SHP77 treated with DMSO at 0.1 percent for 48 hours (cell line): ENCODE results near the gene CDH23.

Source experiments
- DNase-seq: peaks from one replicate; lab custom pipeline; 2025; lab: John Stamatoyannopoulos, UW

The CDH23 gene

GRCh38 chr10:71623098-71623985, 226.6 kb downstream of the CDH23 start:
- no peak for DNase-seq

GRCh38 chr10:71623986-71624291, 227.2 kb downstream of the CDH23 start:
- no peak for DNase-seq

- no peak for DNase-seq
Observed at GRCh38 chr10:71625445-71626175, 228.9 kb downstream of the CDH23 start.

GRCh38 chr10:71627230-71627939, 230.7 kb downstream of the CDH23 start:
- no peak for DNase-seq

- no peak for DNase-seq
Observed at GRCh38 chr10:71627956-71628355, 231.2 kb downstream of the CDH23 start.

GRCh38 chr10:71629131-71629530, 232.4 kb downstream of the CDH23 start:
- no peak for DNase-seq

GRCh38 chr10:71630168-71630567, 233.4 kb downstream of the CDH23 start:
- DNase-seq, result no peak

- no peak for DNase-seq
Observed at GRCh38 chr10:71631007-71631861, 234.5 kb downstream of the CDH23 start.

- DNase-seq, result no peak
Observed at GRCh38 chr10:71632200-71632820, 235.6 kb downstream of the CDH23 start.

GRCh38 chr10:71632896-71633600, 236.3 kb downstream of the CDH23 start:
- DNase-seq, result no peak

- DNase-seq, result no peak
Observed at GRCh38 chr10:71633920-71634319, 237.2 kb downstream of the CDH23 start.

- no peak for DNase-seq
Observed at GRCh38 chr10:71634531-71635164, 237.9 kb downstream of the CDH23 start.

GRCh38 chr10:71635251-71635866, 238.6 kb downstream of the CDH23 start:
- no peak for DNase-seq

GRCh38 chr10:71635867-71636266, 239.1 kb downstream of the CDH23 start:
- DNase-seq, result no peak

GRCh38 chr10:71636588-71636987, 239.9 kb downstream of the CDH23 start:
- no peak for DNase-seq

- DNase-seq, result no peak
Observed at GRCh38 chr10:71637305-71637704, 240.6 kb downstream of the CDH23 start.

GRCh38 chr10:71638064-71638821, 241.5 kb downstream of the CDH23 start:
- no peak for DNase-seq

- no peak for DNase-seq
Observed at GRCh38 chr10:71638822-71639719, 242.4 kb downstream of the CDH23 start.
